HepG2 (cell line): Measurements from ENCODE around the gene LURAP1L. TPM values are rescaled to one million over a fixed set of nuclear protein-coding genes. Genes with fewer than 3 reads are reported as not detected.
A peak's percentile ranks its signal among the peaks of the same experiment; 100 is the strongest.

Experiments used
- EHMT2 ChIP-seq: fragments of 200-600 bp; sonication (generic); IDR thresholded peaks from 2 replicates; pipeline ENCODE4 v1.7.0; 2017; ENCODE audit warnings: antibody characterized with exemption, low read depth, low read length, borderline replicate concordance
- NFATC3 ChIP-seq: sonication (generic); formaldehyde crosslinking; IDR thresholded peaks from 2 replicates; pipeline ENCODE4 v1.5.1; 2020; ENCODE audit warnings: mild to moderate bottlenecking, missing genetic modification reagents
- NFE2 ChIP-seq: sonication (generic); formaldehyde crosslinking; IDR thresholded peaks from 2 replicates; pipeline ENCODE4 v1.4.0; 2020; ENCODE audit warnings: missing genetic modification reagents
- NFKB2 ChIP-seq: sonication (generic); formaldehyde crosslinking; IDR thresholded peaks from 2 replicates; pipeline ENCODE4 v1.4.0; 2020; ENCODE audit warnings: missing genetic modification reagents, borderline replicate concordance
- POLR2AphosphoS5 ChIP-seq: IDR thresholded peaks from 2 replicates; pipeline ENCODE4 v1.6.1; 2012; ENCODE audit warnings: low read depth, low read length
- RBFOX2 ChIP-seq: fragments of 200-400 bp; formaldehyde crosslinking; IDR thresholded peaks from 2 replicates; pipeline ENCODE4 v1.6.1; 2017; ENCODE audit warnings: low read depth, mild to moderate bottlenecking, low read length
- SMAD3 ChIP-seq: sonication (generic); formaldehyde crosslinking; IDR thresholded peaks from 2 replicates; pipeline ENCODE4 v1.4.0; 2020; ENCODE audit warnings: missing genetic modification reagents
- SOX5 ChIP-seq: IDR thresholded peaks from 2 replicates; pipeline ENCODE4 v1.6.1; 2016; ENCODE audit warnings: borderline replicate concordance
- TAF1 ChIP-seq: sonication (generic); formaldehyde crosslinking; IDR thresholded peaks from 2 replicates; pipeline ENCODE4 v1.4.0; 2020; ENCODE audit warnings: missing genetic modification reagents
- TARDBP ChIP-seq: sonication (generic); formaldehyde crosslinking; IDR thresholded peaks from 2 replicates; pipeline ENCODE4 v1.8.0; 2022; ENCODE audit warnings: mild to moderate bottlenecking, missing genetic modification reagents
- TBX2 ChIP-seq: sonication (generic); formaldehyde crosslinking; IDR thresholded peaks from 2 replicates; pipeline ENCODE4 v1.5.0; 2020; ENCODE audit warnings: missing genetic modification reagents, mild to moderate bottlenecking, borderline replicate concordance
- TGIF2 ChIP-seq: IDR thresholded peaks from 2 replicates; pipeline ENCODE4 v1.6.1; 2016; ENCODE audit warnings: control low read depth, missing compliant biosample characterization
- TSC22D2 ChIP-seq: sonication (generic); formaldehyde crosslinking; IDR thresholded peaks from 2 replicates; pipeline ENCODE4 v1.5.1; 2020; ENCODE audit warnings: missing genetic modification reagents, mild to moderate bottlenecking, borderline replicate concordance
- WIZ ChIP-seq: sonication (generic); formaldehyde crosslinking; IDR thresholded peaks from 2 replicates; pipeline ENCODE4 v1.5.1; 2020; ENCODE audit warnings: mild to moderate bottlenecking, missing genetic modification reagents
- ZMYM4 ChIP-seq: sonication (generic); formaldehyde crosslinking; IDR thresholded peaks from 2 replicates; pipeline ENCODE4 v1.8.1; 2023; ENCODE audit warnings: mild to moderate bottlenecking, missing genetic modification reagents
- ZNF430 ChIP-seq: sonication (generic); formaldehyde crosslinking; IDR thresholded peaks from 2 replicates; pipeline ENCODE4 v1.9.0; 2021; ENCODE audit warnings: mild to moderate bottlenecking, missing genetic modification reagents
- ZNF567 ChIP-seq: sonication (generic); formaldehyde crosslinking; IDR thresholded peaks from 2 replicates; pipeline ENCODE4 v1.8.1; 2023; ENCODE audit warnings: mild to moderate bottlenecking, missing genetic modification reagents, borderline replicate concordance
- ZNF614 ChIP-seq: IDR thresholded peaks from 2 replicates; pipeline ENCODE4 v1.6.1; 2018; ENCODE audit warnings: missing biosample characterization, missing genetic modification reagents, inconsistent platforms, borderline replicate concordance
- polyA plus RNA-seq, 8 experiments: library from polyadenylated mRNA; depleted of rRNA in 3 of 8; stranded (reverse) in 7 of 8; unstranded in 1 of 8; fragments of >200 nt; fragmentation: Illumina TruSeq in 4 of 8; extraction: Trizol in 4 of 8; gene quantifications; 2 replicates each; pipeline versions ENCODE4 v1.2.1 to v1.2.3, GENCODE V29; 2011 to 2016; ENCODE audit warnings: low read depth in 4 of 8, missing spikeins in 1 of 8, mixed read lengths in 1 of 8; ENCODE audit not compliant: insufficient read depth in 1 of 8
- total RNA-seq, 5 experiments: library from RNA; depleted of rRNA; stranded (reverse); fragments of >200 nt; fragmentation: Illumina TruSeq; extraction: Trizol; gene quantifications; 2 replicates each; pipeline ENCODE4 v1.2.3, GENCODE V29; 2016; ENCODE audit warnings: low read depth in 1 of 5
- TF ChIP-seq, protein P1 (sequence below): sonication (generic); formaldehyde crosslinking; IDR thresholded peaks from 2 replicates; pipeline ENCODE4 v1.5.1; 2020; ENCODE audit warnings: mild to moderate bottlenecking, missing genetic modification reagents, moderate library complexity
- TF ChIP-seq, protein P2 (sequence below): sonication (generic); formaldehyde crosslinking; IDR thresholded peaks from 2 replicates; pipeline ENCODE4 v1.8.0; 2022; ENCODE audit warnings: missing genetic modification reagents, mild to moderate bottlenecking, moderate library complexity, borderline replicate concordance
- TF ChIP-seq, protein P3 (sequence below): sonication (generic); formaldehyde crosslinking; IDR thresholded peaks from 2 replicates; pipeline ENCODE4 v1.4.0; 2020; ENCODE audit warnings: low read depth, missing genetic modification reagents
- TF ChIP-seq, protein P4 (sequence below): sonication (generic); formaldehyde crosslinking; IDR thresholded peaks from 2 replicates; pipeline ENCODE4 v1.4.0; 2020; ENCODE audit warnings: mild to moderate bottlenecking, missing genetic modification reagents

Gene LURAP1L
- total and polyA plus RNA-seq, 2 of the 13 experiments (the other 11 are each of a cell fraction or from before 2014, with no cell fraction given), result 6.7 to 16.6 TPM

DNA sequence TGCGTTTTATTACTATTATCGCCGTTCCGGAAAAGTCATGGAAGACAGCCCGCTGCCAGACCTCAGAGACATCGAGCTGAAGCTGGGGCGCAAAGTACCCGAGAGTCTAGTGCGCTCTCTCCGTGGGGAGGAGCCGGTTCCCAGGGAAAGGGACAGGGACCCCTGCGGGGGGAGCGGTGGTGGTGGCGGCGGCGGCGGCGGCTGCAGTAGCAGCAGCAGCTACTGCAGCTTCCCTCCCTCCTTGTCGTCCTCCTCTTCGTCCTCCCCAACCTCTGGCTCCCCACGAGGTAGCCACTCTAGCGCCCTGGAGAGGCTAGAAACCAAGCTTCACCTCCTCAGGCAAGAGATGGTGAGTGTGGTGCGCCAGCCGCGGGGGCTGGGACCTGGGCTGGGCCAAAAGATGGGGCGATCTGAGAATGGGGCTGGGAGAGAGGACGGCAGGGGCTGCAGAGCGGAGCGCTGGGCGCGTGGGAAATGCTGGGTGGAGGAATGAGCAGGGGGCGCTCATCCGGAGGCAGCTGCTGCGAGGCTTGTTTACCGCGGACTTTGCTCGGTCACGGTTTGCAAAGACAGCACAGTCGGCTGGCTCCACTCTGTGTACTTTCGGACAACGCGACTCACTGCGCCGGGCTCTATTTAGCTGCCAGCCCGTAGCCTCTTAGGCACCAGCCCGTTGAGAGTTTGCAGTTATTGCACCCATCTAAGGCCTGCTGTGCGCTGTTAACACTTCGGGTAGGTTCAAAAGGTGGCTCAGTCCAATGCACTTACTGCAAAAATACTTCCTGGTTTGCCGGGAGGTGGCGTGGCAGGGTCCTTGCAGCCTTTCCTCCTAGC is 1.1 kb downstream of the LURAP1L start (continued):
- peak; percentile 86; the same call in 1 of the 2 replicates for TF ChIP-seq TBX2 (CRISPR knock-in tag)
- TF ChIP-seq NFATC3, result no peak
- TF ChIP-seq, protein P1, sequence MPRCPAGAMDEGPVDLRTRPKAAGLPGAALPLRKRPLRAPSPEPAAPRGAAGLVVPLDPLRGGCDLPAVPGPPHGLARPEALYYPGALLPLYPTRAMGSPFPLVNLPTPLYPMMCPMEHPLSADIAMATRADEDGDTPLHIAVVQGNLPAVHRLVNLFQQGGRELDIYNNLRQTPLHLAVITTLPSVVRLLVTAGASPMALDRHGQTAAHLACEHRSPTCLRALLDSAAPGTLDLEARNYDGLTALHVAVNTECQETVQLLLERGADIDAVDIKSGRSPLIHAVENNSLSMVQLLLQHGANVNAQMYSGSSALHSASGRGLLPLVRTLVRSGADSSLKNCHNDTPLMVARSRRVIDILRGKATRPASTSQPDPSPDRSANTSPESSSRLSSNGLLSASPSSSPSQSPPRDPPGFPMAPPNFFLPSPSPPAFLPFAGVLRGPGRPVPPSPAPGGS, result 0 out of 2 replicates have a peak, but pooled peaks have one; percentile 29
- TF ChIP-seq POLR2AphosphoS5, result peak; percentile 70; the same call in 1 of the 2 replicates
- peak; percentile 92 for TF ChIP-seq TAF1 (CRISPR knock-in tag)
- 0 out of 2 replicates have a peak, but pooled peaks have one; percentile 32 for TF ChIP-seq ZNF614 (CRISPR knock-in tag)
- peak; percentile 22; the same call in 1 of the 2 replicates for TF ChIP-seq TGIF2 (CRISPR knock-in tag)
- 0 out of 2 replicates have a peak, but pooled peaks have one; percentile 25 for TF ChIP-seq EHMT2
- TF ChIP-seq, protein P2, sequence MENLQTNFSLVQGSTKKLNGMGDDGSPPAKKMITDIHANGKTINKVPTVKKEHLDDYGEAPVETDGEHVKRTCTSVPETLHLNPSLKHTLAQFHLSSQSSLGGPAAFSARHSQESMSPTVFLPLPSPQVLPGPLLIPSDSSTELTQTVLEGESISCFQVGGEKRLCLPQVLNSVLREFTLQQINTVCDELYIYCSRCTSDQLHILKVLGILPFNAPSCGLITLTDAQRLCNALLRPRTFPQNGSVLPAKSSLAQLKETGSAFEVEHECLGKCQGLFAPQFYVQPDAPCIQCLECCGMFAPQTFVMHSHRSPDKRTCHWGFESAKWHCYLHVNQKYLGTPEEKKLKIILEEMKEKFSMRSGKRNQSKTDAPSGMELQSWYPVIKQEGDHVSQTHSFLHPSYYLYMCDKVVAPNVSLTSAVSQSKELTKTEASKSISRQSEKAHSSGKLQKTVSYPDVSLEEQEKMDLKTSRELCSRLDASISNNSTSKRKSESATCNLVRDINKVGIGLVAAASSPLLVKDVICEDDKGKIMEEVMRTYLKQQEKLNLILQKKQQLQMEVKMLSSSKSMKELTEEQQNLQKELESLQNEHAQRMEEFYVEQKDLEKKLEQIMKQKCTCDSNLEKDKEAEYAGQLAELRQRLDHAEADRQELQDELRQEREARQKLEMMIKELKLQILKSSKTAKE (CRISPR knock-in tag), result 0 out of 2 replicates have a peak, but pooled peaks have one; percentile 62
- peak; percentile 86 for TF ChIP-seq TARDBP
- peak; percentile 65; the same call in 1 of the 2 replicates for TF ChIP-seq SOX5
- peak; percentile 97 for TF ChIP-seq RBFOX2
- peak; percentile 41; the same call in 1 of the 2 replicates for TF ChIP-seq SMAD3 (CRISPR knock-in tag)
- TF ChIP-seq NFKB2, result peak; percentile 84; the same call in 1 of the 2 replicates
- TF ChIP-seq ZMYM4 (CRISPR knock-in tag), result peak; percentile 95
- TF ChIP-seq, protein P3, sequence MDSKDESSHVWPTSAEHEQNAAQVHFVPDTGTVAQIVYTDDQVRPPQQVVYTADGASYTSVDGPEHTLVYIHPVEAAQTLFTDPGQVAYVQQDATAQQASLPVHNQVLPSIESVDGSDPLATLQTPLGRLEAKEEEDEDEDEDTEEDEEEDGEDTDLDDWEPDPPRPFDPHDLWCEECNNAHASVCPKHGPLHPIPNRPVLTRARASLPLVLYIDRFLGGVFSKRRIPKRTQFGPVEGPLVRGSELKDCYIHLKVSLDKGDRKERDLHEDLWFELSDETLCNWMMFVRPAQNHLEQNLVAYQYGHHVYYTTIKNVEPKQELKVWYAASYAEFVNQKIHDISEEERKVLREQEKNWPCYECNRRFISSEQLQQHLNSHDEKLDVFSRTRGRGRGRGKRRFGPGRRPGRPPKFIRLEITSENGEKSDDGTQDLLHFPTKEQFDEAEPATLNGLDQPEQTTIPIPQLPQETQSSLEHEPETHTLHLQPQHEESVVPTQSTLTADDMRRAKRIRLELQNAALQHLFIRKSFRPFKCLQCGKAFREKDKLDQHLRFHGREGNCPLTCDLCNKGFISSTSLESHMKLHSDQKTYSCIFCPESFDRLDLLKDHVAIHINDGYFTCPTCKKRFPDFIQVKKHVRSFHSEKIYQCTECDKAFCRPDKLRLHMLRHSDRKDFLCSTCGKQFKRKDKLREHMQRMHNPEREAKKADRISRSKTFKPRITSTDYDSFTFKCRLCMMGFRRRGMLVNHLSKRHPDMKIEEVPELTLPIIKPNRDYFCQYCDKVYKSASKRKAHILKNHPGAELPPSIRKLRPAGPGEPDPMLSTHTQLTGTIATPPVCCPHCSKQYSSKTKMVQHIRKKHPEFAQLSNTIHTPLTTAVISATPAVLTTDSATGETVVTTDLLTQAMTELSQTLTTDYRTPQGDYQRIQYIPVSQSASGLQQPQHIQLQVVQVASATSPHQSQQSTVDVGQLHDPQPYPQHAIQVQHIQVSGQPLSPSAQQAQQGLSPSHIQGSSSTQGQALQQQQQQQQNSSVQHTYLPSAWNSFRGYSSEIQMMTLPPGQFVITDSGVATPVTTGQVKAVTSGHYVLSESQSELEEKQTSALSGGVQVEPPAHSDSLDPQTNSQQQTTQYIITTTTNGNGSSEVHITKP (CRISPR knock-in tag), result peak; percentile 81; the same call in 1 of the 2 replicates
- TF ChIP-seq, protein P4, sequence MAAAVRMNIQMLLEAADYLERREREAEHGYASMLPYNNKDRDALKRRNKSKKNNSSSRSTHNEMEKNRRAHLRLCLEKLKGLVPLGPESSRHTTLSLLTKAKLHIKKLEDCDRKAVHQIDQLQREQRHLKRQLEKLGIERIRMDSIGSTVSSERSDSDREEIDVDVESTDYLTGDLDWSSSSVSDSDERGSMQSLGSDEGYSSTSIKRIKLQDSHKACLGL (CRISPR knock-in tag), result peak; percentile 86; the same call in 1 of the 2 replicates
- TF ChIP-seq NFE2 (CRISPR knock-in tag), result no peak
- TF ChIP-seq WIZ (CRISPR knock-in tag), result peak; percentile 47; the same call in 1 of the 2 replicates
- no peak for TF ChIP-seq TSC22D2 (CRISPR knock-in tag)
- TF ChIP-seq ZNF567 (CRISPR knock-in tag), result peak; percentile 6; the same call in 1 of the 2 replicates
- peak; percentile 88 for TF ChIP-seq ZNF430 (CRISPR knock-in tag)
